Sigmoid colon (tissue), 7 donors: Measurements from ENCODE around the gene ONECUT3. TPM values are rescaled to one million over a fixed set of nuclear protein-coding genes. Genes with fewer than 3 reads are reported as not detected.

ENCODE experiments used
- DNase-seq: peaks from one replicate; pipeline ENCODE4 v3.0.0-alpha.2; 2019
- H3K27ac ChIP-seq, 4 donors: fragments of 200-600 bp; sonication (generic); one replicate each; pipeline ENCODE4 v1.5.1; 2016 to 2019; ENCODE audit warnings: mild to moderate bottlenecking in 1 of 4
- H3K27me3 ChIP-seq, 3 donors: fragments of 200-600 bp; sonication (generic); one replicate each; pipeline ENCODE4 v1.5.1; 2019; ENCODE audit warnings: mild to moderate bottlenecking in 1 of 3
- H3K36me3 ChIP-seq, 4 donors: fragments of 200-600 bp; sonication (generic); one replicate each; pipeline ENCODE4 v1.5.1; 2016 to 2019
- H3K4me1 ChIP-seq, 4 donors: fragments of 200-600 bp; sonication (generic); one replicate each; pipeline ENCODE4 v1.5.1; 2017 to 2019
- H3K4me3 ChIP-seq, 4 donors: fragments of 200-600 bp; sonication (generic); one replicate each; pipeline ENCODE4 v1.5.1; 2017 to 2019; ENCODE audit warnings: mild to moderate bottlenecking in 2 of 4, moderate library complexity in 1 of 4
- H3K9me3 ChIP-seq, 4 donors: fragments of 200-600 bp in 3 of 4; sonication (generic) in 3 of 4; one replicate each; pipeline versions ENCODE4 v1.5.1 to v1.6.1; 2013 to 2019
- CTCF ChIP-seq, 4 experiments: fragments of 450-650 bp in 3 of 4; fragments of 200-600 bp in 1 of 4; IDR thresholded peaks; one replicate each; pipeline ENCODE4 v1.5.1; 2016 to 2019; ENCODE audit warnings: antibody characterized with exemption in 4 of 4, mild to moderate bottlenecking in 3 of 4, moderate library complexity in 2 of 4
- EP300 ChIP-seq, 4 donors: sonication (generic); formaldehyde crosslinking; IDR thresholded peaks; one replicate each; pipeline ENCODE4 v1.6.1; 2017; ENCODE audit warnings: antibody characterized with exemption in 4 of 4
- POLR2A ChIP-seq, 2 donors: fragments of 450-650 bp; IDR thresholded peaks; one replicate each; pipeline ENCODE4 v1.6.1; 2016; ENCODE audit warnings: antibody characterized with exemption in 2 of 2, mild to moderate bottlenecking in 2 of 2, moderate library complexity in 2 of 2
- POLR2AphosphoS5 ChIP-seq, 4 donors: sonication (generic); formaldehyde crosslinking; IDR thresholded peaks; one replicate each; pipeline ENCODE4 v1.6.1; 2017; ENCODE audit warnings: antibody characterized with exemption in 4 of 4
- WGBS, 2 donors: extraction: QIAGEN DNeasy Blood & Tissue Kit; methylation state at CpG; one replicate each; pipeline ENCODE4 v1.1.7; 2013; 5-methylcytosine and 5-hydroxymethylcytosine counted together
- intact Hi-C: fragments of 100-400 bp; cut with DNase I; formaldehyde crosslinking; loops from one replicate; pipeline ENCODE4 v1.15.1; 2023
- polyA plus RNA-seq, 3 donors: library from polyadenylated mRNA; stranded (reverse); fragments of 200-250 nt; gene quantifications; one replicate each; pipeline ENCODE4 v1.2.3, GENCODE V29; 2013
- total RNA-seq, 4 donors: library from RNA; depleted of rRNA; stranded (reverse); fragments of >200 nt; gene quantifications; one replicate each; pipeline ENCODE4 v1.1.0, GENCODE V29; 2016
- donor health status: healthy with polysubstance abuse.
- donor health status: Bipolar disorder and iron deficiency.
- donor health status: healthy.

ONECUT3 gene
- total and polyA plus RNA-seq, 7 donors, result not detected

GRCh38 chr19:1768248-1768647, 14.9 kb downstream of the ONECUT3 start:
- H3K36me3 ChIP-seq, result no peaks in the 10 kb centered on the region
- peaks cover 28 to 94% (median 79%) of the 10 kb centered on the region in 3 donors for H3K27me3 ChIP-seq
- no peak overlapping the region for H3K27ac ChIP-seq
- no peak for DNase-seq
- TF ChIP-seq POLR2A (IDR thresholded peaks at IDR 0.05), result no peak
- TF ChIP-seq CTCF (IDR thresholded peaks at IDR 0.05), result no peak
- TF ChIP-seq POLR2AphosphoS5 (IDR thresholded peaks at IDR 0.05), result no peak
- TF ChIP-seq EP300 (IDR thresholded peaks at IDR 0.05), result no peak
- 24% methylated on average over 13 of the region's 13 CpGs for WGBS, 2 donors
- no peak overlapping the region for H3K4me3 ChIP-seq
- H3K4me1 ChIP-seq, result peaks cover 0 to 5% (median 0%) of the 10 kb centered on the region in 4 donors
- H3K9me3 ChIP-seq, result peaks cover 7 to 14% (median 9%) of the 10 kb centered on the region in 4 donors
- intact Hi-C loops, result loop anchor here (2.0 to 10.0 kb wide), 3 partner anchors 96 to 313 kb away; partner anchors contain the start of gene APC2

GRCh38 chr19:1768918-1769644, 15.8 kb downstream of the ONECUT3 start:
- H3K27me3 ChIP-seq, result peaks cover 26 to 94% (median 77%) of the 10 kb centered on the region in 3 donors

GRCh38 chr19:1769645-1769985, 16.3 kb downstream of the ONECUT3 start:
- Histone ChIP-seq H3K27me3 (peaks cover 23 to 94% (median 76%) of the 10 kb centered on the region in 3 donors), H3K36me3 (no peaks in the 10 kb centered on the region), H3K4me3 (no peak overlapping the region), H3K9me3 (peaks cover 7 to 14% (median 9%) of the 10 kb centered on the region in 4 donors), H3K4me1 (peaks cover 0 to 5% (median 0%) of the 10 kb centered on the region in 4 donors), H3K27ac (no peak overlapping the region)
- intact Hi-C loops, result loop anchor here (2.0 to 10.0 kb wide), 3 partner anchors 97 to 315 kb away; partner anchors contain the start of gene APC2
- 2 to 16% methylated on average over 12 of the region's 12 CpGs for WGBS, 2 donors
- no peak for DNase-seq
- no peak for TF ChIP-seq CTCF (IDR thresholded peaks at IDR 0.05)
- TF ChIP-seq POLR2AphosphoS5 (IDR thresholded peaks at IDR 0.05), result no peak
- TF ChIP-seq EP300 (IDR thresholded peaks at IDR 0.05), result no peak
- no peak for TF ChIP-seq POLR2A (IDR thresholded peaks at IDR 0.05)

More at GRCh38 chr19:1768918-1769644, 15.8 kb downstream of the ONECUT3 start:
- DNase-seq, result no peak
- Histone ChIP-seq H3K4me1 (peaks cover 0 to 5% (median 0%) of the 10 kb centered on the region in 4 donors), H3K36me3 (no peaks in the 10 kb centered on the region), H3K27ac (no peak overlapping the region), H3K9me3 (peaks cover 7 to 14% (median 9%) of the 10 kb centered on the region in 4 donors), H3K4me3 (no peak overlapping the region)
- WGBS, 2 donors, result 73 to 76% methylated on average over 9 of the region's 9 CpGs
- intact Hi-C loops, result loop anchor here (2.0 to 10.0 kb wide), 3 partner anchors 97 to 314 kb away; partner anchors contain the start of gene APC2
- TF ChIP-seq EP300 (IDR thresholded peaks at IDR 0.05) (no peak), CTCF (IDR thresholded peaks at IDR 0.05) (no peak), POLR2AphosphoS5 (IDR thresholded peaks at IDR 0.05) (no peak), POLR2A (IDR thresholded peaks at IDR 0.05) (no peak)

GRCh38 chr19:1770866-1771576, 17.7 kb downstream of the ONECUT3 start:
- DNase-seq, result no peak
- Histone ChIP-seq H3K36me3 (no peaks in the 10 kb centered on the region), H3K27ac (no peak overlapping the region), H3K4me1 (peaks cover 0 to 5% (median 0%) of the 10 kb centered on the region in 4 donors), H3K9me3 (peaks cover 10 to 17% (median 15%) of the 10 kb centered on the region in 4 donors), H3K4me3 (no peak overlapping the region), H3K27me3 (peaks cover 32 to 94% (median 76%) of the 10 kb centered on the region in 3 donors)
- no peak for TF ChIP-seq POLR2A (IDR thresholded peaks at IDR 0.05)
- no peak for TF ChIP-seq CTCF (IDR thresholded peaks at IDR 0.05)
- intact Hi-C loops, result no loop called here
- 83 to 89% methylated on average over 4 of the region's 4 CpGs for WGBS, 2 donors
